Measurements from ENCODE around the gene REXO5.
A peak's percentile ranks its signal among the peaks of the same experiment; 100 is the strongest.
"Not testable (repeated sequence)": the region's sequence is repeated elsewhere in the genome, so short reads cannot be mapped to it uniquely, and the experiment has no call there.

REXO5 gene

DNA sequence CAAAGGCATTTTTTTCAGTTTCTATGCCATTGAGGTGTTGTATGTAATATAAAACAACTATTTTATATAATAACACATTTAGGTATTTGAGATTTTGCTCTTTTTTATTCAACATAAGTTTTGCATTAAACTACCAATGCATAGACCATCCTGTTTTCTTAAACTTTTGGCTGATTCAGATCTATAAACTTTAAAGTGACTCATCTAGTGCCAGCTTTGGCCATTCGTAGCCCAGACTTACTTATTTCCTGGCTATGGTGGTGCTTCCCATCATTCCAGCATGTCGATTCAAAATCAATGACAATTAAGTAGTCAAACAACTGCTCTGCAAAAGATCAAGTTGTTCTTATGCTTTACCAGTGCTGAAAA is 3.2 kb upstream of the REXO5 start:
- no peaks in the 10 kb centered on the region for H3K27me3 ChIP-seq (replicated peaks; ENCODE audit: insufficient read depth, low read length)
- H3K27ac ChIP-seq (ENCODE audit: low read length): no peak overlapping the region
- peaks cover 16% of the 10 kb centered on the region for H3F3A ChIP-seq (ENCODE audit: insufficient read depth, low read length)
- H3K36me3 ChIP-seq (replicated peaks; ENCODE audit: insufficient read depth, low read length): no peaks in the 10 kb centered on the region
- peaks cover 3% of the 10 kb centered on the region; the same call in 1 of the 2 replicates for H3K4me1 ChIP-seq (ENCODE audit: low read length)
- H3K4me2 ChIP-seq (ENCODE audit: low read depth, low read length): no peak overlapping the region
- H2AFZ ChIP-seq (ENCODE audit: low read length): no peak overlapping the region
- no peak for TF ChIP-seq EZH2phosphoT487 (IDR thresholded peaks at IDR 0.05; ENCODE audit: low read length)
- TF ChIP-seq, protein P1, sequence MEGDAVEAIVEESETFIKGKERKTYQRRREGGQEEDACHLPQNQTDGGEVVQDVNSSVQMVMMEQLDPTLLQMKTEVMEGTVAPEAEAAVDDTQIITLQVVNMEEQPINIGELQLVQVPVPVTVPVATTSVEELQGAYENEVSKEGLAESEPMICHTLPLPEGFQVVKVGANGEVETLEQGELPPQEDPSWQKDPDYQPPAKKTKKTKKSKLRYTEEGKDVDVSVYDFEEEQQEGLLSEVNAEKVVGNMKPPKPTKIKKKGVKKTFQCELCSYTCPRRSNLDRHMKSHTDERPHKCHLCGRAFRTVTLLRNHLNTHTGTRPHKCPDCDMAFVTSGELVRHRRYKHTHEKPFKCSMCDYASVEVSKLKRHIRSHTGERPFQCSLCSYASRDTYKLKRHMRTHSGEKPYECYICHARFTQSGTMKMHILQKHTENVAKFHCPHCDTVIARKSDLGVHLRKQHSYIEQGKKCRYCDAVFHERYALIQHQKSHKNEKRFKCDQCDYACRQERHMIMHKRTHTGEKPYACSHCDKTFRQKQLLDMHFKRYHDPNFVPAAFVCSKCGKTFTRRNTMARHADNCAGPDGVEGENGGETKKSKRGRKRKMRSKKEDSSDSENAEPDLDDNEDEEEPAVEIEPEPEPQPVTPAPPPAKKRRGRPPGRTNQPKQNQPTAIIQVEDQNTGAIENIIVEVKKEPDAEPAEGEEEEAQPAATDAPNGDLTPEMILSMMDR (IDR thresholded peaks at IDR 0.05; ENCODE audit: low read length): no peak
- TF ChIP-seq EZH2 (optimal IDR thresholded peaks at IDR 0.05; ENCODE audit: low read depth, low read length): no peak
- H3K9ac ChIP-seq (ENCODE audit: low read length): no peak overlapping the region
- no peak for DNase-seq
- no peaks in the 10 kb centered on the region for H3K9me3 ChIP-seq (replicated peaks; ENCODE audit: insufficient read depth, low read length)
- no peaks in the 10 kb centered on the region for H3K9me2 ChIP-seq (replicated peaks; ENCODE audit: insufficient read depth, low read length)
- H3K79me2 ChIP-seq (ENCODE audit: low read length): 0 out of 2 replicates have a peak, but pooled peaks cover 2% of the 10 kb centered on the region
- H4K20me1 ChIP-seq (ENCODE audit: insufficient read depth, low read length): no peaks in the 10 kb centered on the region
- no peak overlapping the region for H3K4me3 ChIP-seq (ENCODE audit: low read length)

DNA sequence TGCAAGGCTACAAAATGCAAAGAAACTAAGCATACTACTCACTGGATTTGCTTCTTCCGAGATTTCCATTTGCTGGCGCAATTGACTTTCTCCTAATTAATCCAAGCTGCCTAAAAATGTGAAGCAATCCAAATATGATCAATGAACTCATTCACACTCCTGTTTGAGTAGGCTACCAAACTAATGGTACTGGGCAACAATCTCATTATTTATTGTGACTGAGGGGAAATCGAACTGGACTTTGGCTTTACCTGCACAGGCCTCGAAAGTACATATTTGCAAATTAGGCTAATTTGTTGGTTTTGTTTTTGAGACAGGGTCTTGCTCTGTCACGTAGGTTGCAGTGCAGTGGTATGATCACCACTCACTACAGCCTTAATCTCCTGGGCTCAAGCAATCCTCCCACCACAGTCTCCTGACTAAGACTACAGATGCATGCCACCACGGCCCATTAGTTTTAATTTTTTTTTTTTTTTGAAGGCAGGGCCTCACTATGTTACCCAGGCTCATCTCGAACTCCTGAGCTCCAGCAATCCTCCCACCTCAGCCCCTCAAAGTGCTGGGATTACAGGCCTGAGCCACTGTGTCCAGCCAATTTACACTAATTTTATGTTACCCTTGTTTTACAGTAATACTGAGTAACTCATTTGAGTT is 2.6 kb upstream of the REXO5 start:
- H3K36me3 ChIP-seq (replicated peaks; ENCODE audit: insufficient read depth, low read length): no peaks in the 10 kb centered on the region
- H3K9me3 ChIP-seq (replicated peaks; ENCODE audit: insufficient read depth, low read length): no peaks in the 10 kb centered on the region
- no peaks in the 10 kb centered on the region for H4K20me1 ChIP-seq (ENCODE audit: insufficient read depth, low read length)
- TF ChIP-seq EZH2 (optimal IDR thresholded peaks at IDR 0.05; ENCODE audit: low read depth, low read length) (no peak), EZH2phosphoT487 (IDR thresholded peaks at IDR 0.05; ENCODE audit: low read length) (no peak)
- TF ChIP-seq, protein P1 (IDR thresholded peaks at IDR 0.05; ENCODE audit: low read length): no peak
- H3K9me2 ChIP-seq (replicated peaks; ENCODE audit: insufficient read depth, low read length): no peaks in the 10 kb centered on the region
- H3K4me1 ChIP-seq (ENCODE audit: low read length): peaks cover 3% of the 10 kb centered on the region; the same call in 1 of the 2 replicates
- no peak for DNase-seq
- H3F3A ChIP-seq (ENCODE audit: insufficient read depth, low read length): peaks cover 16% of the 10 kb centered on the region
- no peak overlapping the region for H3K27ac ChIP-seq (ENCODE audit: low read length)
- no peaks in the 10 kb centered on the region for H3K27me3 ChIP-seq (replicated peaks; ENCODE audit: insufficient read depth, low read length)
- H3K4me3 ChIP-seq (ENCODE audit: low read length): no peak overlapping the region
- 0 out of 2 replicates have a peak, but pooled peaks cover 2% of the 10 kb centered on the region for H3K79me2 ChIP-seq (ENCODE audit: low read length)
- H3K9ac ChIP-seq (ENCODE audit: low read length): no peak overlapping the region
- no peak overlapping the region for H2AFZ ChIP-seq (ENCODE audit: low read length)
- no peak overlapping the region for H3K4me2 ChIP-seq (ENCODE audit: low read depth, low read length)

DNA sequence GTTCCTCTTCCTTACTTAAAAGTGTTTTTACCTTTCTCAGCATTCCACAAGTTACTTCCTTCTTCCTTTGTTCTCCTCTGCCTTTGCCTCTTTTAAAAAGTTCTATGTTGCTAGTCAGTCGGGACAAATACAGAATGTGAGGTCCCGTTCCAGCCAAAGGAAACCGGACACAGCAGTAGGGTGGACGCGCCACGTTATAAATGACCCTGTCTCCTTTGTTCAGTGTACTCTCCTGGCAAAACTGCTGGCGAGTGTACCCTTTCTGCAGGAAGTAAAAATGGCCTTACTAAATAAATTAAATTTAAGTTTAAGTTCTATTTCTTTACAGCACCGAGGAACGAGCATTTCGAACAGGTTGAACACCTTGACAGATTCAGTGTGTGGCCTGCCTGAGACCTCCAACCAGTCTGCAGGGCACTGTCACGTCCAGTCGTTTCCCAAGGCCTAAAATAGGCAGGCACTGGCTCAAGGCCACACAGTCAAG is 601 bp upstream of the REXO5 start:
- H4K20me1 ChIP-seq (ENCODE audit: insufficient read depth, low read length); H3K36me3 ChIP-seq (replicated peaks; ENCODE audit: insufficient read depth, low read length); H3K9me2 ChIP-seq (replicated peaks; ENCODE audit: insufficient read depth, low read length); H3K4me1 ChIP-seq (ENCODE audit: low read length); H3K9me3 ChIP-seq (replicated peaks; ENCODE audit: insufficient read depth, low read length); H3K79me2 ChIP-seq (ENCODE audit: low read length); DNase-seq; H3K27me3 ChIP-seq (replicated peaks; ENCODE audit: insufficient read depth, low read length): not testable (repeated sequence)
- Histone ChIP-seq H3K9ac (ENCODE audit: low read length) (peak overlapping the region; percentile 82; the same call in 1 of the 2 replicates), H2AFZ (ENCODE audit: low read length) (peak overlapping the region; percentile 98), H3K27ac (ENCODE audit: low read length) (peak overlapping the region; percentile 72; the same call in 1 of the 2 replicates), H3K4me2 (ENCODE audit: low read depth, low read length) (peak overlapping the region; percentile 94), H3K4me3 (ENCODE audit: low read length) (peak overlapping the region; percentile 92), H3F3A (ENCODE audit: insufficient read depth, low read length) (peaks cover 16% of the 10 kb centered on the region; the same call in 1 of the 2 replicates)

DNA sequence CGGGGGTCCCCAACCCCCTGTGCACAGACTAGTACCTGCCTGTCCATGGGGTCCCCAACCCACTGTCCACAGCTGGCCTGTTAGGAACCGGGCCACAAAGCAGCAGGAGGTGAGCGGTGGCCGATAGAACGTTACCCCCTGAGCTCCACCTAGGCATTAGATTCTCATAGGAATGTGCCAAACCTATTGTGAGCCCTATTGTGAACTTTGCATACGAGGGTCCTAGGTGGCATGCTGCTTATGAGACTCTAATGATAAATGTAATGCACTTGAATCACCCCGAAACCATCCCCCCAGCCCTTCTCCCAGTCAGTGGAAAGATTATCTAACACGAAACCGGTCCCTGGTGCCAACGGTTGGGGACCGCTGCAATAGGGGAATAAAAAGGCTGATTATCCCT is 1.5 kb downstream of the REXO5 start:
- Histone ChIP-seq H3K4me2 (ENCODE audit: low read depth, low read length) (peak overlapping the region; percentile 94; the same call in 1 of the 2 replicates), H3K27me3 (replicated peaks; ENCODE audit: insufficient read depth, low read length) (no peaks in the 10 kb centered on the region), H3K9me3 (replicated peaks; ENCODE audit: insufficient read depth, low read length) (no peaks in the 10 kb centered on the region), H3K9me2 (replicated peaks; ENCODE audit: insufficient read depth, low read length) (no peaks in the 10 kb centered on the region), H4K20me1 (ENCODE audit: insufficient read depth, low read length) (no peaks in the 10 kb centered on the region), H3K9ac (ENCODE audit: low read length) (peak overlapping the region; percentile 82; the same call in 1 of the 2 replicates), H3K4me3 (ENCODE audit: low read length) (peak overlapping the region; percentile 92; the same call in 1 of the 2 replicates), H3K79me2 (ENCODE audit: low read length) (0 out of 2 replicates have a peak, but pooled peaks cover 2% of the 10 kb centered on the region), H3K4me1 (ENCODE audit: low read length) (peaks cover 3% of the 10 kb centered on the region; the same call in 1 of the 2 replicates), H3K36me3 (replicated peaks; ENCODE audit: insufficient read depth, low read length) (no peaks in the 10 kb centered on the region), H2AFZ (ENCODE audit: low read length) (no peak overlapping the region), H3F3A (ENCODE audit: insufficient read depth, low read length) (peaks cover 16% of the 10 kb centered on the region; the same call in 1 of the 2 replicates), H3K27ac (ENCODE audit: low read length) (no peak overlapping the region)
- TF ChIP-seq EZH2 (optimal IDR thresholded peaks at IDR 0.05; ENCODE audit: low read depth, low read length) (no peak), EZH2phosphoT487 (IDR thresholded peaks at IDR 0.05; ENCODE audit: low read length) (no peak)
- TF ChIP-seq, protein P1 (IDR thresholded peaks at IDR 0.05; ENCODE audit: low read length): no peak
- no peak for DNase-seq

Measured in MM.1S (cell line).